GM06990 (cell line): ENCODE data around the gene APOBEC3C.
"Not testable (repeated sequence)": the region's sequence is repeated elsewhere in the genome, so short reads cannot be mapped to it uniquely, and the experiment has no call there.

ENCODE experiments used
- DNase-seq: peaks from one replicate; pipeline ENCODE4 v3.0.0-alpha.2; 2011; ENCODE audit not compliant: insufficient read length; ENCODE audit errors: extremely low read depth
- H3K27me3 ChIP-seq: replicated peaks from 2 replicates; pipeline ENCODE4 v1.6.0; 2011; ENCODE audit warnings: low read length; ENCODE audit not compliant: control insufficient read depth, insufficient read depth
- H3K36me3 ChIP-seq: 2 replicates; pipeline ENCODE4 v1.5.1; 2011; ENCODE audit warnings: low read length; ENCODE audit not compliant: control insufficient read depth, insufficient read depth
- H3K4me3 ChIP-seq: replicated peaks from 2 replicates; pipeline ENCODE4 v1.5.1; 2011; ENCODE audit warnings: low read depth, mild to moderate bottlenecking, control low read depth, low read length
- TF ChIP-seq, protein P1 (sequence below): IDR thresholded peaks from 2 replicates; pipeline ENCODE4 v1.5.1; 2011; ENCODE audit warnings: low read length, control low read depth, mild to moderate bottlenecking, inconsistent platforms; ENCODE audit not compliant: insufficient read depth, poor library complexity, severe bottlenecking

Gene APOBEC3C

GRCh38 chr22:39055658-39056057, 41.6 kb downstream of the APOBEC3C start:
- Histone ChIP-seq H3K4me3 (no peak overlapping the region), H3K27me3 (no peaks in the 10 kb centered on the region), H3K36me3 (no peaks in the 10 kb centered on the region)
- no peak for DNase-seq
- TF ChIP-seq, protein P1, sequence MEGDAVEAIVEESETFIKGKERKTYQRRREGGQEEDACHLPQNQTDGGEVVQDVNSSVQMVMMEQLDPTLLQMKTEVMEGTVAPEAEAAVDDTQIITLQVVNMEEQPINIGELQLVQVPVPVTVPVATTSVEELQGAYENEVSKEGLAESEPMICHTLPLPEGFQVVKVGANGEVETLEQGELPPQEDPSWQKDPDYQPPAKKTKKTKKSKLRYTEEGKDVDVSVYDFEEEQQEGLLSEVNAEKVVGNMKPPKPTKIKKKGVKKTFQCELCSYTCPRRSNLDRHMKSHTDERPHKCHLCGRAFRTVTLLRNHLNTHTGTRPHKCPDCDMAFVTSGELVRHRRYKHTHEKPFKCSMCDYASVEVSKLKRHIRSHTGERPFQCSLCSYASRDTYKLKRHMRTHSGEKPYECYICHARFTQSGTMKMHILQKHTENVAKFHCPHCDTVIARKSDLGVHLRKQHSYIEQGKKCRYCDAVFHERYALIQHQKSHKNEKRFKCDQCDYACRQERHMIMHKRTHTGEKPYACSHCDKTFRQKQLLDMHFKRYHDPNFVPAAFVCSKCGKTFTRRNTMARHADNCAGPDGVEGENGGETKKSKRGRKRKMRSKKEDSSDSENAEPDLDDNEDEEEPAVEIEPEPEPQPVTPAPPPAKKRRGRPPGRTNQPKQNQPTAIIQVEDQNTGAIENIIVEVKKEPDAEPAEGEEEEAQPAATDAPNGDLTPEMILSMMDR, result no peak

DNA sequence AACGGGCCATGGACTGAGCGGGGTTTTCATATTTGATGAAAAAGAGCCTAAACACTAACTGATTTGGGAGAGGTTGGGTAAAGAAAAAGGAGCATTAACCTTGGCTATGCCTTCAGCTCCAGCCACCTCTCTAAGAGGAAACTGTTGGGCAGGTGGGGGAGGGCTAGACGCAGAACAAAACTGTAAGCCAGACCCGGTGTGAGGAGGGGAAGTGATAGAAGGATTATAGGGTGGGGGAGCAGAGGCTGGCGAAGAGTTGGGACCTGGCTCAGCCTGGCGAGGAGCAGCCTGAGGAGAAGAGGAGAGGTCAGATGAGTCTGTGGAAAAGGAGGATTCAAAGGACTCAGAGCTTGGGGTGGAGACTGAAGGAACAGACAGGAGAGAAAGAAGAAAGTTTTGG, 47.2 kb downstream of the APOBEC3C start:
- not testable (repeated sequence) for H3K4me3 ChIP-seq

GRCh38 chr22:39061951-39062350, 47.9 kb downstream of the APOBEC3C start:
- not testable (repeated sequence) for H3K27me3 ChIP-seq, H3K36me3 ChIP-seq, H3K4me3 ChIP-seq, DNase-seq

More for the DNA sequence above, 47.2 kb downstream of the APOBEC3C start:
- not testable (repeated sequence) for DNase-seq, H3K27me3 ChIP-seq, H3K36me3 ChIP-seq

DNA sequence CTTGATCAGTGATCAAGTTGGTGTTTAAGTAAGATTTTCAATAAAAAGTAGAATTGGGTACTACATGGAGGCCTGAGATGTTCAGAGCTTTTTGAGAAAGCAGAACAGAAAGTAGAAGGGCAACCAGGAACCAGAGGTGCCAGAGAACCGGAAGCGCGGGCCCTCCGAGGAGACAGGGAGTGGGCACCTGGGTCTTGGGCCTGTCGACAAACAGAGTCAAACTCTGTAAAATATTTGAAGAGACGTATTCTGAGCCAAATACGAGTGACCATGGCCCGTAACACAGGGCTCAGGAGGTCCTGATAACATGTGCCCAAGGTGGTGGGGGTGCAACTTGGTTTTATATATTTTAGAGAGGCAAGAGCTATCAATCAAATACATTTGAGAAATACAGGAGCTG, 49.8 kb downstream of the APOBEC3C start:
- DNase-seq, H3K27me3 ChIP-seq, H3K36me3 ChIP-seq, H3K4me3 ChIP-seq: not testable (repeated sequence)

GRCh38 chr22:39066442-39067276, 52.6 kb downstream of the APOBEC3C start:
- H3K4me3 ChIP-seq, result peak overlapping the region; percentile 63
- not testable (repeated sequence) for H3K36me3 ChIP-seq, H3K27me3 ChIP-seq, DNase-seq

DNA sequence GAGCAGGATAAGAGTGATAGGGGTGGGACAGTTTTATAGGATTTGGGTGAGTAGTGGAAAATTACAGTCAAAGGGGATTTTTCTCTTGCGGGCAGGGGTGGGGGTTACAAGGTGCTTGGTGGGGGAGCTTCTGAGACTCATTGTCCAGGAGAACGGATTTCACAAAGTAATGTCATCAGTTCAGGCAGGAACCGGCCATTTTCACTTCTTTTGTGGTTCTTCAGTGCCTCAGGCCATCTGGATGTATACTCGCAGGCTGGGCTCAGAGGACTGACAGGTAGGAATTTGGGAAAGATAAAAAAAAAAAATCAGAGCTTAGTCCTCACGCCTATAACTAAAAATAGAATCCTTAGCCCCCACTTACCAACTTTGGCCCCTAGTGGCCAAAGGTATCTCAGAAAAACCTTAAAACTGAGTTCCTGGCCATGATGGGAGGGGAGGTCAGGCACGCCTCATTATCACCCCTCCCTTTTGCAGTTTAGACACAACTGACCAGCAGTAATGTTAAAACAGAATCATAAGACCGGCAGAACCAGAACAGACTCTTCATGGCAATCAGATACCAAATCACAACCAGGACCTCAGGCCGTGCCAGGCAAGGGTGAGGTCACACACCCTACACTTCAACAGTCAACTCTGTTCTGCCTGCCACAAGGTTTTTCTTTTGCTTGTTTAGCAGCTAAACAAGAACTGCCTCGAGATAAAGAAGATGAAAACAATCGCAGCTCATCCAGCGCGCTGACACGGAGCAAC, 54.2 kb downstream of the APOBEC3C start:
- no peaks in the 10 kb centered on the region for H3K36me3 ChIP-seq
- H3K27me3 ChIP-seq, result no peaks in the 10 kb centered on the region
- TF ChIP-seq, protein P1, result peak; percentile 51
- peak overlapping the region; percentile 63 for H3K4me3 ChIP-seq
- DNase-seq, result no peak
